H1 (cell line): ENCODE measurements around the gene ZNF282. TPM values are rescaled to one million over a fixed set of nuclear protein-coding genes. Genes with fewer than 3 reads are reported as not detected.

Source experiments
- BCL11A ChIP-seq, 2 experiments: IDR thresholded peaks; one replicate each; pipeline ENCODE4 v1.6.1; 2011; ENCODE audit warnings: low read depth in 2 of 2, low read length in 2 of 2, mild to moderate bottlenecking in 2 of 2
- EGR1 ChIP-seq: IDR thresholded peaks from 2 replicates; pipeline ENCODE4 v1.6.1; 2011; ENCODE audit warnings: low read depth, low read length, borderline replicate concordance
- FOSL1 ChIP-seq: IDR thresholded peaks from 2 replicates; pipeline ENCODE4 v1.6.1; 2011; ENCODE audit warnings: mild to moderate bottlenecking, low read depth, low read length, moderate library complexity; ENCODE audit not compliant: insufficient read depth
- HDAC2 ChIP-seq, 2 experiments: fragments of 300-600 bp in 1 of 2; sonication (generic) in 1 of 2; IDR thresholded peaks; 2 replicates each; pipeline ENCODE4 v1.6.1; 2011 to 2012; ENCODE audit warnings: low read depth in 2 of 2, low read length in 2 of 2, mild to moderate bottlenecking in 2 of 2, moderate library complexity in 2 of 2, borderline replicate concordance in 1 of 2, inconsistent platforms in 1 of 2
- KDM4A ChIP-seq: IDR thresholded peaks from one replicate; pipeline ENCODE4 v1.7.1; 2012; ENCODE audit warnings: low read depth, mild to moderate bottlenecking, moderate library complexity, low read length, inconsistent platforms; ENCODE audit not compliant: severe bottlenecking
- PHF8 ChIP-seq: fragments of 200-600 bp; sonication (generic); conservative IDR thresholded peaks from 2 replicates; pipeline ENCODE4 v1.7.1; 2012; ENCODE audit warnings: low read depth, mild to moderate bottlenecking, inconsistent platforms, low read length, moderate library complexity
- POLR2A ChIP-seq, 2 experiments: IDR thresholded peaks; 1 replicate in 1 of 2; 2 replicates in 1 of 2; pipeline ENCODE4 v1.6.1; 2011; ENCODE audit warnings: low read depth in 2 of 2, low read length in 2 of 2, mild to moderate bottlenecking in 2 of 2; ENCODE audit errors: control extremely low read depth in 1 of 2
- RNF2 ChIP-seq: fragments of 200-900, 300-1000 bp; sonication (generic); IDR thresholded peaks from 2 replicates; pipeline ENCODE4 v1.7.1; 2016; ENCODE audit warnings: borderline replicate concordance, low read depth, mild to moderate bottlenecking, antibody characterized with exemption, low read length; ENCODE audit not compliant: poor library complexity, severe bottlenecking; ENCODE audit errors: missing control alignments
- SP1 ChIP-seq: IDR thresholded peaks from 2 replicates; pipeline ENCODE4 v1.6.1; 2011; ENCODE audit warnings: low read depth, low read length
- TAF7 ChIP-seq: optimal IDR thresholded peaks from 2 replicates; pipeline ENCODE3; 2011; ENCODE audit warnings: low read depth, mild to moderate bottlenecking, inconsistent platforms, low read length, moderate library complexity, borderline replicate concordance
- polyA plus RNA-seq, 7 experiments: library from polyadenylated mRNA; depleted of rRNA in 3 of 7; stranded (reverse) in 5 of 7; unstranded in 2 of 7; fragments of >200 nt in 5 of 7; fragments of 200-250 nt in 2 of 7; gene quantifications; 1 replicate in 5 of 7; 2 replicates in 1 of 7; 4 replicates in 1 of 7; pipeline versions ENCODE4 v1.2.1 to v1.2.3, GENCODE V29; 2011 to 2013; ENCODE audit warnings: missing spikeins in 2 of 7, mixed read lengths in 2 of 7
- total RNA-seq: library from RNA; stranded (reverse); fragmentation: NEBNext Ultra II Directional; extraction: Animal tissue kit (Norgen Biotek cat#: 25700); gene quantifications from 2 replicates; pipeline ENCODE4 v1.2.1, GENCODE V29; 2021
- TF ChIP-seq, protein P1 (sequence below): IDR thresholded peaks from 2 replicates; pipeline ENCODE4 v1.6.1; 2012; ENCODE audit warnings: inconsistent platforms
- TF ChIP-seq, protein P2 (sequence below): IDR thresholded peaks from 2 replicates; pipeline ENCODE4 v1.6.1; 2011; ENCODE audit warnings: low read length, improper control_type of control experiment

ZNF282 gene
- total and polyA plus RNA-seq, 2 of the 8 experiments (the other 6 are each of a cell fraction or from before 2014, with no cell fraction given) = 16.9 to 36.3 TPM

DNA sequence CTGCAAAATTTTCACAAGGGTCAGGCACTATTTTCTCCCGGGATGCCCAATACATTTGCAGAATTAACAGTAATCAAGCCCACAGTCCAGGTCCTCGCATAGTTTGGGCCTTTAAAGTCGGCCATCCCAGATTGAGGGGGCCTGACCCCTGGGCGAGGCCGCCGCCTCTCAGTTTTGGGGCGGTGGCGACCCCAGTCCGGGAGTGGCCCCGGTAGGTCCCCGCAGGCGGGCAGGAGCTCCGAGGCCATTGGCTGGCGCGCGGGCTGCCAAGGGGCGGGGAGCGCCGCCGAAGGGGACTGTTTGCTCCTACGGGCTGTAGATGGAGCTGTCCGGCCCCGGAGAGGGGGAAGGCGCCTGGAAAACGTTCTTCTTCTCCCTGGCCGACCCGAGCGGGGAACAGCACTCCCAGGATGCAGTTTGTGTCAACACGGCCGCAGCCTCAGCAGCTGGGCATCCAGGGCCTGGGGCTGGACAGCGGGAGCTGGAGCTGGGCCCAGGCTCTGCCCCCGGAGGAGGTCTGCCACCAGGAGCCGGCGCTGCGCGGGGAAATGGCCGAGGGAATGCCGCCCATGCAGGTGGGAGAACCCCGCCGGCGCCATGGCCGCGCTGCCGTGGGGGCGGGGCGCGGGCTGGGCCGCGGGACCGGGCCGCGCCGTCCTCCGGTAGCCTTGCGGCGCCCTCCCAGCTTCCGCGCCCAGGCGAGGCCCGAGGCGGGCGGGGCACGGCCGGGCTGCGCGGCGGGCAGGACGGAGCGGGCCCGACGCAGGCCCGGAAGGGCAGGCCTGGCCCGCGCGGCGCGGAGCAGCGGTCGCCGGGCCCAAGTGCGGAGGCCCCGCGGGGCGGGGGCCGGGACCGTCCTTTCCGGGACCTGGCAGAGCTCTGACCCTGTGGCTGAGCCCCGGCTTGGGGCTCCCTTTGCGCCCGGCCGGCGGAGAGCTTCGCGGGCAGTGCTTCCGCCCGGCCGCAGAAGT, at the start of gene ZNF282 (continued):
- TF ChIP-seq POLR2A (IDR thresholded peaks at IDR 0.05; ENCODE audit: control extremely low read depth in 1 of 2, low read depth in 2 of 2, low read length in 2 of 2) = peak; percentile 79 to 87
- TF ChIP-seq BCL11A (IDR thresholded peaks at IDR 0.05; ENCODE audit: low read depth in 2 of 2, low read length in 2 of 2) = no peak
- TF ChIP-seq SP1 = 0 out of 2 replicates have a peak, but pooled peaks have one; percentile 26
- peak; percentile 72 for TF ChIP-seq TAF7
- TF ChIP-seq, protein P1, sequence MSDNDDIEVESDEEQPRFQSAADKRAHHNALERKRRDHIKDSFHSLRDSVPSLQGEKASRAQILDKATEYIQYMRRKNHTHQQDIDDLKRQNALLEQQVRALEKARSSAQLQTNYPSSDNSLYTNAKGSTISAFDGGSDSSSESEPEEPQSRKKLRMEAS = peak; percentile 48; the same call in 1 of the 2 replicates
- TF ChIP-seq PHF8 = peak; percentile 87
- peak; percentile 33 for TF ChIP-seq KDM4A
- TF ChIP-seq RNF2 = no peak
- no peak; the same call in 1 of the 2 replicates for TF ChIP-seq EGR1
- 0 out of 4 replicates have a peak, but pooled peaks of 1 of the 2 experiments have one; percentile 29 for TF ChIP-seq HDAC2 (IDR thresholded peaks at IDR 0.05; ENCODE audit: borderline replicate concordance in 1 of 2, low read depth in 2 of 2, low read length in 2 of 2)
- TF ChIP-seq FOSL1 = no peak
- TF ChIP-seq, protein P2, sequence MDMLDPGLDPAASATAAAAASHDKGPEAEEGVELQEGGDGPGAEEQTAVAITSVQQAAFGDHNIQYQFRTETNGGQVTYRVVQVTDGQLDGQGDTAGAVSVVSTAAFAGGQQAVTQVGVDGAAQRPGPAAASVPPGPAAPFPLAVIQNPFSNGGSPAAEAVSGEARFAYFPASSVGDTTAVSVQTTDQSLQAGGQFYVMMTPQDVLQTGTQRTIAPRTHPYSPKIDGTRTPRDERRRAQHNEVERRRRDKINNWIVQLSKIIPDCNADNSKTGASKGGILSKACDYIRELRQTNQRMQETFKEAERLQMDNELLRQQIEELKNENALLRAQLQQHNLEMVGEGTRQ = no peak
